SK-N-SH (cell line): ENCODE data around the gene DPY19L1. TPM values are rescaled to one million over a fixed set of nuclear protein-coding genes. Genes with fewer than 3 reads are reported as not detected.
A peak's percentile ranks its signal among the peaks of the same experiment; 100 is the strongest.
"Not testable (repeated sequence)": the region's sequence is repeated elsewhere in the genome, so short reads cannot be mapped to it uniquely, and the experiment has no call there.

ENCODE experiments used
- CTCF ChIA-PET: fragments of 300-600, 350-600 bp; formaldehyde crosslinking; extraction: SDS; loops from one replicate; lab custom pipeline; 2021; lab: Yijun Ruan, JAX
- POLR2A ChIA-PET: fragments of 350-600 bp; sonication (Branson Sonifier 250); formaldehyde crosslinking; extraction: SDS; loops from one replicate; lab custom pipeline; 2020; ENCODE audit warnings: antibody characterized with exemption, inconsistent platforms; lab: Yijun Ruan, JAX
- DNase-seq: peaks from one replicate; pipeline ENCODE4 v3.0.0; 2012
- H2AFZ ChIP-seq: fragments of 200-600 bp; sonication (generic); 2 replicates; pipeline ENCODE4 v1.8.1; 2016; ENCODE audit warnings: antibody characterized with exemption, mild to moderate bottlenecking, low read depth
- H3F3A ChIP-seq: fragments of 200-600 bp; sonication (generic); replicated peaks from 2 replicates; pipeline ENCODE3; 2016; ENCODE audit warnings: antibody characterized with exemption, mild to moderate bottlenecking; ENCODE audit not compliant: insufficient read depth
- H3K27ac ChIP-seq, 2 experiments: fragments of 200-500 bp in 1 of 2; fragments of 200-600 bp in 1 of 2; sonication (Bioruptor generic) in 1 of 2; sonication (generic), shearing (Covaris generic) in 1 of 2; 2 replicates each; pipeline versions ENCODE4 v1.5.1 to v1.6.1; 2014 to 2016; ENCODE audit warnings: low read depth in 2 of 2, inconsistent platforms in 1 of 2, low read length in 1 of 2, mild to moderate bottlenecking in 1 of 2, mixed read lengths in 1 of 2
- H3K27me3 ChIP-seq: fragments of 200-600 bp; sonication (generic), shearing (Covaris generic); 2 replicates; pipeline ENCODE4 v1.6.1; 2016; ENCODE audit warnings: mixed run types; ENCODE audit not compliant: insufficient read depth
- H3K36me3 ChIP-seq, 2 experiments: fragments of 200-500 bp in 1 of 2; fragments of 200-600 bp in 1 of 2; sonication (Bioruptor generic) in 1 of 2; sonication (generic) in 1 of 2; replicated peaks in 1 of 2; 2 replicates each; pipeline versions ENCODE3 to v1.5.1; 2014 to 2016; ENCODE audit warnings: low read length in 1 of 2, mild to moderate bottlenecking in 1 of 2; ENCODE audit not compliant: insufficient read depth in 2 of 2, control insufficient read depth in 1 of 2
- H3K4me1 ChIP-seq, 2 experiments: fragments of 200-500 bp in 1 of 2; fragments of 200-600 bp in 1 of 2; sonication (Bioruptor generic) in 1 of 2; sonication (generic), shearing (Covaris generic) in 1 of 2; 2 replicates each; pipeline versions ENCODE4 v1.5.1 to v1.6.1; 2014 to 2016; ENCODE audit warnings: low read depth in 1 of 2, low read length in 1 of 2, mixed run types in 1 of 2; ENCODE audit not compliant: insufficient read depth in 2 of 2, control insufficient read depth in 1 of 2
- H3K4me2 ChIP-seq: fragments of 200-600 bp; sonication (generic), shearing (Covaris generic); 2 replicates; pipeline ENCODE4 v1.6.1; 2017; ENCODE audit warnings: mixed run types
- H3K4me3 ChIP-seq, 2 experiments: fragments of 200-500 bp in 1 of 2; fragments of 200-600 bp in 1 of 2; sonication (Bioruptor generic) in 1 of 2; sonication (generic), shearing (Covaris generic) in 1 of 2; 2 replicates each; pipeline versions ENCODE4 v1.5.1 to v1.8.1; 2014 to 2016; ENCODE audit warnings: low read depth in 2 of 2, inconsistent platforms in 1 of 2, low read length in 1 of 2, mild to moderate bottlenecking in 1 of 2, mixed read lengths in 1 of 2, moderate library complexity in 1 of 2
- H3K79me2 ChIP-seq: fragments of 200-600 bp; sonication (generic); 2 replicates; pipeline ENCODE4 v1.8.1; 2017; ENCODE audit warnings: mild to moderate bottlenecking; ENCODE audit not compliant: insufficient read depth
- H3K9ac ChIP-seq: fragments of 200-600 bp; sonication (generic); 2 replicates; pipeline ENCODE4 v1.6.1; 2017; ENCODE audit warnings: mixed run types
- H3K9me2 ChIP-seq: fragments of 200-600 bp; sonication (generic); 2 replicates; pipeline ENCODE4 v1.6.1; 2017; ENCODE audit warnings: mixed run types
- H3K9me3 ChIP-seq: fragments of 200-600 bp; sonication (generic); 2 replicates; pipeline ENCODE4 v1.6.1; 2017; ENCODE audit warnings: mixed run types, mild to moderate bottlenecking, moderate library complexity
- H4K20me1 ChIP-seq: fragments of 200-600 bp; sonication (generic); 2 replicates; pipeline ENCODE4 v1.6.1; 2017; ENCODE audit warnings: mild to moderate bottlenecking, mixed run types; ENCODE audit not compliant: insufficient read depth
- CHD2 ChIP-seq: fragments of 150-350 bp; IDR thresholded peaks from 2 replicates; pipeline ENCODE4 v1.6.1; 2018; ENCODE audit warnings: low read length; ENCODE audit not compliant: partially characterized antibody
- EP300 ChIP-seq, 2 experiments: IDR thresholded peaks; 2 replicates each; pipeline versions ENCODE4 v1.4.0 to v1.6.1; 2012; ENCODE audit warnings: borderline replicate concordance in 1 of 2, low read depth in 1 of 2, low read length in 1 of 2
- EZH2phosphoT487 ChIP-seq: fragments of 200-600 bp; sonication (generic); IDR thresholded peaks from 2 replicates; pipeline ENCODE4 v1.6.1; 2017; ENCODE audit warnings: low read depth, mixed run types, mild to moderate bottlenecking, antibody characterized with exemption, moderate library complexity, borderline replicate concordance
- GATA2 ChIP-seq: sonication (generic); formaldehyde crosslinking; IDR thresholded peaks from 2 replicates; pipeline ENCODE4 v1.5.0; 2020; ENCODE audit warnings: mild to moderate bottlenecking, missing genetic modification reagents
- RAD21 ChIP-seq: IDR thresholded peaks from 2 replicates; pipeline ENCODE4 v1.6.1; 2012; ENCODE audit warnings: mild to moderate bottlenecking, low read length
- RCOR1 ChIP-seq: fragments of 150-350 bp; IDR thresholded peaks from 2 replicates; pipeline ENCODE4 v1.6.1; 2017; ENCODE audit warnings: antibody characterized with exemption, low read length
- WGBS: methylation state at CpG from one replicate; pipeline ENCODE4 v1.1.6; 2017; ENCODE audit warnings: low lambda C conversion rate; 5-methylcytosine and 5-hydroxymethylcytosine counted together
- polyA plus RNA-seq, 3 experiments: library from polyadenylated mRNA; depleted of rRNA; stranded (reverse); fragments of >200 nt; gene quantifications; 2 replicates each; pipeline ENCODE4 v1.2.3, GENCODE V29; 2012
- TF ChIP-seq, protein P1 (sequence below): fragments of 150-350 bp; IDR thresholded peaks from 2 replicates; pipeline ENCODE4 v1.6.1; 2017; ENCODE audit warnings: antibody characterized with exemption, low read length, low read depth, borderline replicate concordance

The DPY19L1 gene
- polyA plus RNA-seq, 1 of the 3 experiments (the other 2 are of a cell fraction), result 27.7 TPM

GRCh38 chr7:34972739-34973399, 64.4 kb downstream of the DPY19L1 start:
- H3K9ac ChIP-seq, H3K4me2 ChIP-seq, H3K79me2 ChIP-seq, H4K20me1 ChIP-seq, H3K9me2 ChIP-seq, POLR2A ChIA-PET, H3K27me3 ChIP-seq, DNase-seq, H2AFZ ChIP-seq, H3K4me1 ChIP-seq, CTCF ChIA-PET, H3K27ac ChIP-seq, H3F3A ChIP-seq, H3K9me3 ChIP-seq, H3K4me3 ChIP-seq: not testable (repeated sequence)
- 70% methylated on average over 1 of the region's 1 CpG for WGBS
- peaks cover 19 to 41% of the 10 kb centered on the region in 2 experiments for H3K36me3 ChIP-seq

DNA sequence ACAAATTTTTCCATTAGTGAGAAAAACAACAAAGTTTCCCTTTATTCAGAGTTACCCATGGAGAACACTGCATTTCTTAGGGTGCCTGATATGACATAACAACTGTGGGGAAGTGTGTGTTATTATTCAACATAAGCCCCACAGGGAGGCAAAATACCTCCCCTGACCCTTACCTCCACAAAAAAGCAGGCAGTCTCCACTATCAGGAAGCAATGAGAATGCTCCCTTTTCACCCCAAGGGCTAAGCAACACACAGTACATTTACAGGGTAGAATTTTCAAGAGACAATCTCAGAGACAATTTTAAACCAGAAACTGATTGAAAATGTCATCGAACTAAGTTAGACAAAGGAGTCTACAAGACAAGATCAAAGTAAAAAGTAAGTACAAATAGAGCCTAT, 69.5 kb downstream of the DPY19L1 start:
- H3F3A ChIP-seq, H3K27me3 ChIP-seq, H3K4me1 ChIP-seq, H3K79me2 ChIP-seq, H3K27ac ChIP-seq, H3K9me3 ChIP-seq, DNase-seq, H3K4me3 ChIP-seq, POLR2A ChIA-PET, H3K9me2 ChIP-seq, H3K9ac ChIP-seq, H3K4me2 ChIP-seq, CTCF ChIA-PET, H2AFZ ChIP-seq, H4K20me1 ChIP-seq: not testable (repeated sequence)
- WGBS, result no CpG with 5 or more reads among the region's 1 CpG
- peaks cover 18 to 50% of the 10 kb centered on the region in 2 experiments for H3K36me3 ChIP-seq

GRCh38 chr7:34966504-34966903, 70.8 kb downstream of the DPY19L1 start:
- CTCF ChIA-PET, H3F3A ChIP-seq, H3K4me2 ChIP-seq, POLR2A ChIA-PET, H3K4me1 ChIP-seq, H4K20me1 ChIP-seq, H3K9me3 ChIP-seq, H3K9ac ChIP-seq, H3K4me3 ChIP-seq, H3K27ac ChIP-seq, H2AFZ ChIP-seq, H3K27me3 ChIP-seq, H3K9me2 ChIP-seq, H3K79me2 ChIP-seq: not testable (repeated sequence)
- TF ChIP-seq EP300 (IDR thresholded peaks at IDR 0.05; ENCODE audit: borderline replicate concordance in 1 of 2, low read depth in 1 of 2, low read length in 1 of 2), result peak in 1 of 2 experiments; percentile 36; a peak in 1 of 4 replicates
- peak; percentile 61; the same call in 1 of the 2 replicates for TF ChIP-seq GATA2 (CRISPR knock-in tag)
- TF ChIP-seq RCOR1, result peak; percentile 33; the same call in 1 of the 2 replicates
- peak; percentile 18 for DNase-seq
- 63% methylated on average over 3 of the region's 3 CpGs for WGBS
- H3K36me3 ChIP-seq, result peaks cover 15 to 48% of the 10 kb centered on the region in 2 experiments

GRCh38 chr7:34958021-34958420, 79.3 kb downstream of the DPY19L1 start:
- Histone ChIP-seq H3K4me1 (no peaks in the 10 kb centered on the region), H3K9ac (no peak overlapping the region), H4K20me1 (no peaks in the 10 kb centered on the region), H3K9me2 (no peaks in the 10 kb centered on the region), H3K9me3 (no peaks in the 10 kb centered on the region), H3K27me3 (no peaks in the 10 kb centered on the region)
- ChIA-PET CTCF (interaction anchor here (1.4 kb wide), 1 partner anchor 12 kb away, joined by 3 read pairs; no protein-coding TSS in a partner anchor), POLR2A (no interaction called here)
- WGBS, result 98% methylated on average over 1 of the region's 1 CpG
- no peak for DNase-seq
- TF ChIP-seq, protein P1, sequence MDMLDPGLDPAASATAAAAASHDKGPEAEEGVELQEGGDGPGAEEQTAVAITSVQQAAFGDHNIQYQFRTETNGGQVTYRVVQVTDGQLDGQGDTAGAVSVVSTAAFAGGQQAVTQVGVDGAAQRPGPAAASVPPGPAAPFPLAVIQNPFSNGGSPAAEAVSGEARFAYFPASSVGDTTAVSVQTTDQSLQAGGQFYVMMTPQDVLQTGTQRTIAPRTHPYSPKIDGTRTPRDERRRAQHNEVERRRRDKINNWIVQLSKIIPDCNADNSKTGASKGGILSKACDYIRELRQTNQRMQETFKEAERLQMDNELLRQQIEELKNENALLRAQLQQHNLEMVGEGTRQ, result no peak
- TF ChIP-seq RAD21, result no peak
- TF ChIP-seq EZH2phosphoT487, result no peak
- no peak for TF ChIP-seq CHD2
- TF ChIP-seq, all 33 proteins: peak for 0
- Histone ChIP-seq H3F3A (no peaks in the 10 kb centered on the region), H3K4me2 (no peak overlapping the region), H3K36me3 (peaks cover 8 to 39% of the 10 kb centered on the region in 2 experiments), H3K27ac (no peak overlapping the region), H2AFZ (no peak overlapping the region), H3K79me2 (no peaks in the 10 kb centered on the region), H3K4me3 (no peak overlapping the region)
